OCI-LY7 (cell line): ENCODE data around the gene CTR9. TPM values are rescaled to one million over a fixed set of nuclear protein-coding genes. Genes with fewer than 3 reads are reported as not detected.

Experiments
- Bru-seq: library from RNA; stranded (reverse); fragments of 400-500 nt; gene quantifications from one replicate; lab custom pipeline; 2021; lab: Mats Ljungman, UMichigan
- BruChase-seq, 2 experiments: library from RNA; stranded (reverse); fragments of 400-500 nt; gene quantifications; one replicate each; lab custom pipeline; 2021; lab: Mats Ljungman, UMichigan
- BruUV-seq: library from RNA; stranded (reverse); fragments of 400-500 nt; replicated peaks from 2 replicates; lab custom pipeline; 2021; lab: Mats Ljungman, UMichigan
- CTCF ChIA-PET: fragments of 300-600 bp; sonication (Branson Sonifier 250); formaldehyde crosslinking; loops from one replicate; lab custom pipeline; 2022; ENCODE audit warnings: antibody characterized with exemption; ENCODE audit not compliant: unreplicated experiment; lab: Charles Lee
- POLR2A ChIA-PET: fragments of 300-600 bp; sonication (Branson Sonifier 250); formaldehyde crosslinking; loops from one replicate; lab custom pipeline; 2022; ENCODE audit warnings: antibody characterized with exemption; lab: Charles Lee
- DNase-seq: peaks from one replicate; pipeline ENCODE4 v3.0.0-alpha.2; 2015; ENCODE audit warnings: low spot score
- H2AFZ ChIP-seq: fragments of 200-600 bp; sonication (generic), shearing (Covaris generic); 2 replicates; pipeline ENCODE4 v1.6.1; 2014; ENCODE audit warnings: mild to moderate bottlenecking, antibody characterized with exemption, low read length, moderate library complexity
- H3K27ac ChIP-seq: fragments of 200-600 bp; sonication (generic); 2 replicates; pipeline ENCODE4 v1.5.1; 2014; ENCODE audit warnings: mixed run types, low read depth, mild to moderate bottlenecking, moderate library complexity, low read length, inconsistent platforms; ENCODE audit not compliant: poor library complexity, severe bottlenecking
- H3K36me3 ChIP-seq: fragments of 200-600 bp; sonication (generic); 2 replicates; pipeline ENCODE4 v1.6.1; 2014; ENCODE audit warnings: mild to moderate bottlenecking, antibody characterized with exemption, low read length, moderate library complexity, mixed read lengths; ENCODE audit not compliant: insufficient read depth
- H3K4me1 ChIP-seq: fragments of 200-600 bp; sonication (generic); 2 replicates; pipeline ENCODE4 v1.5.1; 2014; ENCODE audit warnings: mild to moderate bottlenecking, low read length; ENCODE audit not compliant: insufficient read depth, poor library complexity, severe bottlenecking
- H3K4me2 ChIP-seq: fragments of 200-600 bp; sonication (generic); 2 replicates; pipeline ENCODE4 v1.6.1; 2014; ENCODE audit warnings: mild to moderate bottlenecking, low read length
- H3K4me3 ChIP-seq: fragments of 200-600 bp; sonication (generic); 2 replicates; pipeline ENCODE4 v1.5.1; 2014; ENCODE audit warnings: mild to moderate bottlenecking, low read depth, low read length; ENCODE audit not compliant: poor library complexity, severe bottlenecking
- H3K79me2 ChIP-seq: fragments of 200-600 bp; sonication (generic); 2 replicates; pipeline ENCODE4 v1.6.1; 2016; ENCODE audit warnings: low read depth, mild to moderate bottlenecking, low read length, moderate library complexity, mixed read lengths; ENCODE audit not compliant: insufficient read depth
- H3K9me2 ChIP-seq: fragments of 200-600 bp; sonication (generic); 2 replicates; pipeline ENCODE4 v1.6.1; 2016; ENCODE audit warnings: mild to moderate bottlenecking, low read length, mixed read lengths; ENCODE audit not compliant: insufficient read depth
- H3K9me3 ChIP-seq: fragments of 200-600 bp; sonication (generic); 2 replicates; pipeline ENCODE4 v1.6.1; 2014; ENCODE audit warnings: mild to moderate bottlenecking, mixed run types, low read length, mixed read lengths
- H4K20me1 ChIP-seq: fragments of 200-600 bp; sonication (generic); 2 replicates; pipeline ENCODE4 v1.6.1; 2014; ENCODE audit warnings: mild to moderate bottlenecking, antibody characterized with exemption, low read length, moderate library complexity, mixed read lengths; ENCODE audit not compliant: insufficient read depth
- EZH2phosphoT487 ChIP-seq: fragments of 200-600 bp; sonication (generic); IDR thresholded peaks from 2 replicates; pipeline ENCODE4 v1.6.1; 2018; ENCODE audit warnings: low read depth, borderline replicate concordance, mild to moderate bottlenecking, mixed run types, antibody characterized with exemption, low read length, moderate library complexity, mixed read lengths
- intact Hi-C: fragments of 100-400 bp; cut with micrococcal nuclease; formaldehyde crosslinking; loops from one replicate; pipeline ENCODE4 v1.10.0; 2022; ENCODE audit not compliant: unreplicated experiment
- long read RNA-seq: library from polyadenylated mRNA; stranded (forward); transcript quantifications from one replicate; pipeline ENCODE4 v2.0.0, GENCODE V29; 2022
- total RNA-seq, 2 experiments: library from RNA; depleted of rRNA in 1 of 2; stranded (reverse); fragments of >200 nt in 1 of 2; shearing (Covaris generic) in 1 of 2; gene quantifications; 2 replicates each; pipeline ENCODE4 v1.2.3, GENCODE V29; 2014 to 2022
- TF ChIP-seq, protein P1 (sequence below): fragments of 200-600 bp; sonication (generic); conservative IDR thresholded peaks from 2 replicates; pipeline ENCODE4 v1.5.1; 2014; ENCODE audit warnings: mild to moderate bottlenecking, antibody characterized with exemption, low read length, moderate library complexity, mixed read lengths

The CTR9 gene
- total RNA-seq (2014; rRNA removed; shearing (Covaris generic)) (15.3 and 19.3 TPM in 2 replicates), total RNA-seq (2022) (25.5 and 29.5 TPM in 2 replicates), Bru-seq, nascent RNA (percentile 76 among the genes with signal in this experiment), BruChase-seq, experiment 1, labeled RNA remaining after a 6-hour chase (percentile 86 among the genes with signal in this experiment), BruChase-seq, experiment 2, labeled RNA remaining after a 2-hour chase (percentile 90 among the genes with signal in this experiment)
- long read RNA-seq, full-length matches to known transcripts: 46 of 58 reads
- long read RNA-seq, partial matches to known transcripts: 7 of 58 reads
- long read RNA-seq, other reads (novel, unspliced or antisense): 5 of 58 reads

DNA sequence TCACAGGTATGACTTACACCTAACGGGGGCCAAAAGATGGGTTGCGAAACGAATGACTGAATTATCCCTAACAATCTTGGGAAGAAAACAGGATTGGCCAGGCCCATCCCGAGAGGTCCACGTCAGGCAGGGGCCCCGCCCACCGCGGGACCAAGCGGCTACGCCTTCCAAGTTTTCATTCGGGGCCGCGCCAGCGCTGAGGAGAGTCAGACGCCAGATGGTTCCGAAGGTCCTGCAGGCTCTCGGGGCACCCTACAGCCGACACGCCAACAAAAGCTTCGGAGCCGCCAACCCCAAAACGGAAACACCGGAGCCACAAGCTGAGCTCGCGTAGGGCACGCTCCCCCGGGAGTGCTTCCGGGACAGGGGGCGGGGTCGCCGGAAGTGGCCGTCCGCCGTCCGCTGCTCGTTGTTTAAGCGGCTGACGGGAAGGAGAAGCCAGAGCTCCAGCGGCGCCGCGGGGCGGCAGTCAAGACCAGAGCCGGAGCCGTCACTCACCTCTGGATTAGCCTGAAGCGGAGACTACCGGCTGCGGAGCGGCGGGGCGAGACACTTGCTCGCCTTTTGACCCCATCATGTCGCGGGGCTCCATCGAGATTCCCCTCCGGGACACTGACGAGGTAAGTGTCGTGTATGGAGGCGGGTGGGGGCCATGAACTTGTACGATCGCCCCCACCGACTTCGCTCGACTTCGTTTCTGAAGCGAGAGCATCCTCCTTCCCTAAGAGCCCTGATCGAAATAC is at the start of gene CTR9:
Gene CTR9 (plus strand): TSS at position 409 of the 743 bp plus-strand sequence. CDS start 167 bp downstream, at position 576.
- intact Hi-C loops: loop anchor here (5.0 kb wide), 1 partner anchor 294 kb away; the partner anchor contains the start of gene AMPD3
- Histone ChIP-seq H4K20me1 (no peaks in the 10 kb centered on the region), H2AFZ (peak within 1 kb of the TSS; percentile 88), H3K9me3 (no peaks in the 10 kb centered on the region), H3K4me1 (peaks cover 13% of the 10 kb centered on the region), H3K27ac (peak within 1 kb of the TSS; percentile 72), H3K79me2 (peaks cover 18% of the 10 kb centered on the region), H3K4me3 (peak within 1 kb of the TSS; percentile 95), H3K36me3 (peaks cover 33% of the 10 kb centered on the region), H3K9me2 (no peaks in the 10 kb centered on the region), H3K4me2 (peak within 1 kb of the TSS; percentile 94)
- no peak for TF ChIP-seq EZH2phosphoT487
- TF ChIP-seq, protein P1, sequence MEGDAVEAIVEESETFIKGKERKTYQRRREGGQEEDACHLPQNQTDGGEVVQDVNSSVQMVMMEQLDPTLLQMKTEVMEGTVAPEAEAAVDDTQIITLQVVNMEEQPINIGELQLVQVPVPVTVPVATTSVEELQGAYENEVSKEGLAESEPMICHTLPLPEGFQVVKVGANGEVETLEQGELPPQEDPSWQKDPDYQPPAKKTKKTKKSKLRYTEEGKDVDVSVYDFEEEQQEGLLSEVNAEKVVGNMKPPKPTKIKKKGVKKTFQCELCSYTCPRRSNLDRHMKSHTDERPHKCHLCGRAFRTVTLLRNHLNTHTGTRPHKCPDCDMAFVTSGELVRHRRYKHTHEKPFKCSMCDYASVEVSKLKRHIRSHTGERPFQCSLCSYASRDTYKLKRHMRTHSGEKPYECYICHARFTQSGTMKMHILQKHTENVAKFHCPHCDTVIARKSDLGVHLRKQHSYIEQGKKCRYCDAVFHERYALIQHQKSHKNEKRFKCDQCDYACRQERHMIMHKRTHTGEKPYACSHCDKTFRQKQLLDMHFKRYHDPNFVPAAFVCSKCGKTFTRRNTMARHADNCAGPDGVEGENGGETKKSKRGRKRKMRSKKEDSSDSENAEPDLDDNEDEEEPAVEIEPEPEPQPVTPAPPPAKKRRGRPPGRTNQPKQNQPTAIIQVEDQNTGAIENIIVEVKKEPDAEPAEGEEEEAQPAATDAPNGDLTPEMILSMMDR: peak; percentile 42; the same call in 1 of the 2 replicates
- TSS peak; percentile 94 for BruUV-seq
- DNase-seq: peak; percentile 93
- ChIA-PET POLR2A (interaction anchor here (0.5 to 1.5 kb wide), 6 partner anchors 13 to 604 kb away, joined by 3 to 9 read pairs (median 3); no protein-coding TSS in a partner anchor), CTCF (no interaction called here)

DNA sequence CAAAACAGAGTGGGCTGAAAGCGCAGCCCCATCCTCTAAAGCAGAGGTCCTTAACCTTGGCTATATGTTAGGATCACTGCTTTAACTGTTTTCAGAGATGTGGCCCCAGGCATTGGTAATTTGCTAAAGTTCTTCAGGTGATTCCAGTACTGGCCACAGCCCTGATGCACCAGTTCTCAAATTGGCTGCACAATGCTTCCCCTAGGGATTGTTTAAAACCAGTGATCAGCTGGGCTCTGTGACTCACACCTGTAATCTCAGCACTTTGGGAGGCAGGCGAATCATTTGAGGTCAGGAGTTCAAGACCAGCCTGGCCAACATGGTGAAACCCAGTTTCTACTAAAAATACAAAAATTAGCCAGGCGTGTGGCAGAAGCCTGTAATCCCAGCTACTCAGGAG is 49.1 kb upstream of the CTR9 start:
- TF ChIP-seq, protein P1: no peak
- no peak for TF ChIP-seq EZH2phosphoT487
- Histone ChIP-seq H3K4me2 (no peak overlapping the region), H3K4me1 (no peaks in the 10 kb centered on the region), H3K9me2 (no peaks in the 10 kb centered on the region), H3K27ac (no peak overlapping the region), H3K36me3 (no peaks in the 10 kb centered on the region), H2AFZ (no peak overlapping the region), H4K20me1 (no peaks in the 10 kb centered on the region), H3K4me3 (no peak overlapping the region), H3K79me2 (no peaks in the 10 kb centered on the region; the same call in 1 of the 2 replicates), H3K9me3 (no peaks in the 10 kb centered on the region)
- intact Hi-C loops: no loop called here
- no TSS peak for BruUV-seq
- CTCF ChIA-PET: no interaction called here
- POLR2A ChIA-PET: no interaction called here
- DNase-seq: no peak
